IMR-90 (cell line): ENCODE measurements around the gene ADCY1. TPM values are rescaled to one million over a fixed set of nuclear protein-coding genes. Genes with fewer than 3 reads are reported as not detected.

Source experiments
- ATAC-seq: fragments of 200-7000 bp; cut with Tn5 transposase; 2 replicates; pipeline ENCODE4 v1.9.1; 2020; ENCODE audit warnings: low read depth, mild to moderate bottlenecking, moderate library complexity
- BruUV-seq: library from RNA; stranded (reverse); fragments of 400-500 nt; replicated peaks from 2 replicates; lab custom pipeline; 2021; lab: Mats Ljungman, UMichigan
- CTCF ChIA-PET: fragments of 300-600 bp; formaldehyde crosslinking; extraction: SDS; loops from one replicate; lab custom pipeline; 2021; ENCODE audit warnings: antibody characterized with exemption; lab: Yijun Ruan, JAX
- POLR2A ChIA-PET: fragments of 300-600 bp; sonication (Branson Sonifier 250); formaldehyde crosslinking; loops from one replicate; lab custom pipeline; 2022; ENCODE audit warnings: antibody characterized with exemption; ENCODE audit not compliant: unreplicated experiment; lab: Charles Lee
- DNase-seq: peaks from one replicate; pipeline ENCODE4 v3.0.0; 2013
- H2AFZ ChIP-seq: replicated peaks from 2 replicates; pipeline ENCODE3; 2013; ENCODE audit warnings: low read length, mild to moderate bottlenecking; ENCODE audit not compliant: poor library complexity
- H2AK5ac ChIP-seq: 2 replicates; pipeline ENCODE4 v1.6.1; 2013; ENCODE audit warnings: low read depth, low read length, inconsistent platforms
- H2AK9ac ChIP-seq: replicated peaks from 2 replicates; pipeline ENCODE3; 2013; ENCODE audit warnings: mild to moderate bottlenecking, low read depth, low read length, moderate library complexity; ENCODE audit not compliant: poor library complexity
- H2BK120ac ChIP-seq: 2 replicates; pipeline ENCODE4 v1.6.1; 2013; ENCODE audit warnings: low read depth, low read length, inconsistent platforms
- H2BK15ac ChIP-seq: 3 replicates; pipeline ENCODE4 v1.6.1; 2013; ENCODE audit warnings: low read depth, low read length, inconsistent platforms
- H2BK20ac ChIP-seq: 2 replicates; pipeline ENCODE4 v1.6.1; 2013; ENCODE audit warnings: low read depth, mild to moderate bottlenecking, inconsistent platforms, low read length, moderate library complexity
- H2BK5ac ChIP-seq: 2 replicates; pipeline ENCODE4 v1.6.1; 2013; ENCODE audit warnings: mild to moderate bottlenecking, low read depth, low read length, inconsistent platforms; ENCODE audit not compliant: poor library complexity, severe bottlenecking
- H3K14ac ChIP-seq: replicated peaks from 2 replicates; pipeline ENCODE4 v1.6.1; 2013; ENCODE audit warnings: low read depth, low read length, inconsistent platforms
- H3K18ac ChIP-seq: 2 replicates; pipeline ENCODE4 v1.6.1; 2013; ENCODE audit warnings: low read depth, low read length, control low read depth
- H3K23ac ChIP-seq: 2 replicates; pipeline ENCODE4 v1.6.1; 2013; ENCODE audit warnings: low read depth, low read length, inconsistent platforms
- H3K27ac ChIP-seq: 2 replicates; pipeline ENCODE4 v1.5.1; 2013; ENCODE audit warnings: mild to moderate bottlenecking, control low read depth, low read length; ENCODE audit not compliant: insufficient read depth
- H3K27me3 ChIP-seq: 2 replicates; pipeline ENCODE4 v1.6.1; 2013; ENCODE audit warnings: low read length; ENCODE audit not compliant: control insufficient read depth, insufficient read depth
- H3K36me3 ChIP-seq: 2 replicates; pipeline ENCODE4 v1.6.1; 2013; ENCODE audit warnings: low read length, mixed read lengths; ENCODE audit not compliant: control insufficient read depth, insufficient read depth
- H3K4ac ChIP-seq: 2 replicates; pipeline ENCODE4 v1.6.1; 2013; ENCODE audit warnings: low read depth, low read length, inconsistent platforms
- H3K4me1 ChIP-seq: 2 replicates; pipeline ENCODE4 v1.6.1; 2013; ENCODE audit warnings: low read length, mixed read lengths; ENCODE audit not compliant: control insufficient read depth, insufficient read depth
- H3K4me2 ChIP-seq: 2 replicates; pipeline ENCODE4 v1.6.1; 2013; ENCODE audit warnings: low read depth, mild to moderate bottlenecking, control low read depth, low read length, moderate library complexity
- H3K4me3 ChIP-seq: 2 replicates; pipeline ENCODE4 v1.5.1; 2013; ENCODE audit warnings: low read depth, mild to moderate bottlenecking, control low read depth, low read length, moderate library complexity; ENCODE audit not compliant: insufficient read depth
- H3K56ac ChIP-seq: 2 replicates; pipeline ENCODE4 v1.6.1; 2013; ENCODE audit warnings: low read length, inconsistent platforms; ENCODE audit not compliant: insufficient read depth; ENCODE audit errors: extremely low read depth
- H3K79me1 ChIP-seq, 2 experiments: 2 replicates each; pipeline ENCODE4 v1.6.1; 2013; ENCODE audit warnings: low read length in 2 of 2, inconsistent platforms in 1 of 2, low read depth in 1 of 2
- H3K9ac ChIP-seq: 2 replicates; pipeline ENCODE4 v1.6.1; 2013; ENCODE audit warnings: low read depth, low read length, control low read depth
- H3K9me1 ChIP-seq: 2 replicates; pipeline ENCODE4 v1.6.1; 2013; ENCODE audit warnings: low read length, inconsistent platforms; ENCODE audit not compliant: insufficient read depth
- H3K9me3 ChIP-seq: 2 replicates; pipeline ENCODE4 v1.6.1; 2013; ENCODE audit warnings: low read length; ENCODE audit not compliant: control insufficient read depth, insufficient read depth
- H4K20me1 ChIP-seq: 2 replicates; pipeline ENCODE4 v1.6.1; 2013; ENCODE audit warnings: low read length, inconsistent platforms; ENCODE audit not compliant: insufficient read depth
- H4K5ac ChIP-seq: 2 replicates; pipeline ENCODE4 v1.6.1; 2013; ENCODE audit warnings: mild to moderate bottlenecking, low read depth, low read length, control low read depth
- H4K8ac ChIP-seq, 2 experiments: 2 replicates each; pipeline ENCODE4 v1.6.1; 2013; ENCODE audit warnings: low read depth in 2 of 2, low read length in 2 of 2, control low read depth in 1 of 2, inconsistent platforms in 1 of 2
- H4K91ac ChIP-seq: 2 replicates; pipeline ENCODE4 v1.6.1; 2013; ENCODE audit warnings: low read depth, low read length, inconsistent platforms; ENCODE audit not compliant: insufficient read depth
- BHLHE40 ChIP-seq: fragments of 150-350 bp; IDR thresholded peaks from 2 replicates; pipeline ENCODE4 v1.6.1; 2016; ENCODE audit warnings: mild to moderate bottlenecking, low read depth, low read length
- CEBPB ChIP-seq: IDR thresholded peaks from 2 replicates; pipeline ENCODE4 v1.6.1; 2012; ENCODE audit warnings: low read depth, low read length, improper control_type of control experiment
- CHD1 ChIP-seq: IDR thresholded peaks from 2 replicates; pipeline ENCODE4 v1.6.1; 2012; ENCODE audit warnings: low read depth, low read length, improper control_type of control experiment
- CTCF ChIP-seq: conservative IDR thresholded peaks from 2 replicates; pipeline ENCODE4 v1.5.1; 2012; ENCODE audit warnings: mild to moderate bottlenecking, low read depth, low read length, improper control_type of control experiment
- ELK1 ChIP-seq: fragments of 150-350 bp; IDR thresholded peaks from 2 replicates; pipeline ENCODE4 v1.6.1; 2016; ENCODE audit warnings: low read depth, mild to moderate bottlenecking, low read length, moderate library complexity, borderline replicate concordance
- FOS ChIP-seq: fragments of 150-350 bp; IDR thresholded peaks from 2 replicates; pipeline ENCODE4 v1.6.1; 2016; ENCODE audit warnings: low read depth, low read length
- MAFK ChIP-seq: IDR thresholded peaks from 2 replicates; pipeline ENCODE4 v1.6.1; 2012; ENCODE audit warnings: low read depth, low read length, improper control_type of control experiment
- MAZ ChIP-seq: IDR thresholded peaks from 2 replicates; pipeline ENCODE4 v1.6.1; 2012; ENCODE audit warnings: low read depth, mild to moderate bottlenecking, low read length, improper control_type of control experiment, moderate library complexity, borderline replicate concordance
- MXI1 ChIP-seq: IDR thresholded peaks from 2 replicates; pipeline ENCODE4 v1.6.1; 2012; ENCODE audit warnings: low read depth, mild to moderate bottlenecking, low read length, moderate library complexity, borderline replicate concordance
- NFE2L2 ChIP-seq: fragments of 150-350 bp; IDR thresholded peaks from 2 replicates; pipeline ENCODE4 v1.6.1; 2016; ENCODE audit warnings: low read depth, mild to moderate bottlenecking, low read length
- POLR2A ChIP-seq: IDR thresholded peaks from 2 replicates; pipeline ENCODE4 v1.6.1; 2012; ENCODE audit warnings: mild to moderate bottlenecking, low read depth, low read length
- RAD21 ChIP-seq: IDR thresholded peaks from 2 replicates; pipeline ENCODE4 v1.6.1; 2012; ENCODE audit warnings: low read length, improper control_type of control experiment
- RCOR1 ChIP-seq: IDR thresholded peaks from 2 replicates; pipeline ENCODE4 v1.6.1; 2012; ENCODE audit warnings: mild to moderate bottlenecking, low read length, improper control_type of control experiment; ENCODE audit not compliant: insufficient replicate concordance
- RFX5 ChIP-seq: IDR thresholded peaks from 2 replicates; pipeline ENCODE4 v1.8.0; 2012; ENCODE audit warnings: low read depth, mild to moderate bottlenecking, low read length, moderate library complexity
- SMC3 ChIP-seq: fragments of 150-350 bp; IDR thresholded peaks from 2 replicates; pipeline ENCODE4 v1.6.1; 2016; ENCODE audit warnings: low read depth, mild to moderate bottlenecking, antibody characterized with exemption, low read length, moderate library complexity
- USF2 ChIP-seq: fragments of 150-350 bp; IDR thresholded peaks from 2 replicates; pipeline ENCODE4 v1.6.1; 2017; ENCODE audit warnings: mild to moderate bottlenecking, antibody characterized with exemption, low read length, low read depth
- WGBS, 2 experiments: methylation state at CpG; one replicate each; pipeline versions ENCODE4 v1.1.5 to v1.1.7; 2013; ENCODE audit warnings: missing lambda C conversion rate in 2 of 2; ENCODE audit not compliant: insufficient read length in 1 of 2; ENCODE audit errors: extremely low coverage in 2 of 2; 5-methylcytosine and 5-hydroxymethylcytosine counted together
- dilution Hi-C: fragments of 300-500 bp; cut with HindIII; formaldehyde crosslinking; loops from one replicate; pipeline ENCODE4 v1.14.3; 2018; ENCODE audit warnings: low sequenced_read_pairs; ENCODE audit not compliant: unreplicated experiment
- in situ Hi-C: fragments of 300-500 bp; cut with MboI; formaldehyde crosslinking; loops from 3 replicates; pipeline ENCODE4 v1.14.3; 2019; ENCODE audit warnings: low sequenced_read_pairs, inconsistent platforms, mixed read lengths
- intact Hi-C: fragments of 100-400 bp; cut with micrococcal nuclease; formaldehyde crosslinking; loops from 2 replicates; pipeline ENCODE4 v1.10.0; 2022
- polyA plus RNA-seq, 3 experiments: library from polyadenylated mRNA; depleted of rRNA; stranded (reverse); fragments of >200 nt; gene quantifications; 2 replicates each; pipeline ENCODE4 v1.2.3, GENCODE V29; 2012; ENCODE audit warnings: low replicate concordance in 1 of 3
- total RNA-seq: library from RNA; depleted of rRNA; stranded (reverse); fragments of >200 nt; gene quantifications from 2 replicates; pipeline ENCODE4 v1.2.3, GENCODE V29; 2012

ADCY1 gene
- total and polyA plus RNA-seq, 2 of the 4 experiments (the other 2 are of a cell fraction): 0.18 to 0.24 TPM

- no peak overlapping the region for H4K8ac ChIP-seq
Measured at GRCh38 chr7:45574416-45574668, 174 bp downstream of the ADCY1 start.

More at GRCh38 chr7:45574416-45574668, 174 bp downstream of the ADCY1 start:
- H3K18ac ChIP-seq: no peak overlapping the region
- H2AFZ ChIP-seq: peak overlapping the region; percentile 84
- dilution Hi-C loops (no loop called here), in situ Hi-C loops (no loop called here), intact Hi-C loops (no loop called here)
- no peak overlapping the region for H3K4ac ChIP-seq
- no peak overlapping the region for H2AK5ac ChIP-seq
- WGBS, 2 experiments: 0% methylated on average over 5 of the region's 60 CpGs; no CpG with 5 or more reads in 1 of the 2 experiments
- no peak overlapping the region for H3K56ac ChIP-seq
- no peak overlapping the region for H2BK20ac ChIP-seq
- H3K4me2 ChIP-seq: no peak overlapping the region
- peaks cover 59% of the 10 kb centered on the region for H3K27me3 ChIP-seq
- H2BK15ac ChIP-seq: no peak overlapping the region
- CTCF ChIA-PET: no interaction called here
- no peak overlapping the region for H4K5ac ChIP-seq
- no TSS peak for BruUV-seq
- H3K4me1 ChIP-seq: peaks cover 2% of the 10 kb centered on the region; the same call in 1 of the 2 replicates
- no peak overlapping the region for H2AK9ac ChIP-seq
- H3K23ac ChIP-seq: no peak overlapping the region
- no peaks in the 10 kb centered on the region for H4K20me1 ChIP-seq
- no peak overlapping the region for H3K9ac ChIP-seq
- no peak overlapping the region for H2BK120ac ChIP-seq
- no peaks in the 10 kb centered on the region for H3K9me1 ChIP-seq
- no peak overlapping the region for H2BK5ac ChIP-seq
- no peaks in the 10 kb centered on the region for H3K36me3 ChIP-seq
- H3K9me3 ChIP-seq: no peaks in the 10 kb centered on the region; the same call in 1 of the 2 replicates
- POLR2A ChIA-PET: no interaction called here
- no peak overlapping the region for H3K14ac ChIP-seq
- DNase-seq: no peak
- no peak for ATAC-seq
- peak overlapping the region; percentile 13; the same call in 1 of the 2 replicates for H3K4me3 ChIP-seq
- TF ChIP-seq MAZ: no peak
- TF ChIP-seq RFX5: no peak
- no peak for TF ChIP-seq ELK1
- TF ChIP-seq NFE2L2: no peak
- no peak for TF ChIP-seq RCOR1
- no peak for TF ChIP-seq SMC3
- no peak for TF ChIP-seq BHLHE40
- no peak for TF ChIP-seq MAFK
- no peak for TF ChIP-seq RAD21
- no peak for TF ChIP-seq CTCF
- TF ChIP-seq USF2: no peak
- no peak for TF ChIP-seq POLR2A
- no peak for TF ChIP-seq CEBPB
- TF ChIP-seq FOS: no peak
- no peak for TF ChIP-seq MXI1
- no peak for TF ChIP-seq CHD1
- H3K79me1 ChIP-seq: no peaks in the 10 kb centered on the region
- H3K27ac ChIP-seq: no peak overlapping the region
- no peak overlapping the region for H4K91ac ChIP-seq
